ENCODE results near the gene MRPL11.

The MRPL11 gene

GRCh38 chr11:66438504-66439466, at the start of gene MRPL11:
TSS of gene MRPL11 (minus strand) at chr11:66438848. CDS start at chr11:66438754, 94 bp downstream.
- peak; percentile 96 for DNase-seq (ENCODE audit: low spot score)

- DNase-seq (ENCODE audit: low spot score): no peak
These were observed 46.2 kb upstream of the MRPL11 start for GRCh38 chr11:66484806-66485380.

GRCh38 chr11:66480117-66480938, 41.7 kb upstream of the MRPL11 start, which contains the start of gene DPP3:
TSS of gene DPP3 (plus strand) at chr11:66480434. CDS start at chr11:66482201, 1,767 bp downstream.
- peak; percentile 97 for DNase-seq (ENCODE audit: low spot score)

GRCh38 chr11:66479394-66480116, 40.9 kb upstream of the MRPL11 start:
- no peak for DNase-seq (ENCODE audit: low spot score)

- DNase-seq (ENCODE audit: low spot score): no peak
These were observed 40.2 kb upstream of the MRPL11 start for GRCh38 chr11:66478729-66479393.

GRCh38 chr11:66477263-66478201, 38.9 kb upstream of the MRPL11 start:
- DNase-seq (ENCODE audit: low spot score): no peak

- DNase-seq (ENCODE audit: low spot score): no peak
These were observed 38.2 kb upstream of the MRPL11 start for GRCh38 chr11:66476841-66477251.

GRCh38 chr11:66476173-66476840, 37.7 kb upstream of the MRPL11 start:
- DNase-seq (ENCODE audit: low spot score): no peak

GRCh38 chr11:66475349-66476172, 36.9 kb upstream of the MRPL11 start:
- DNase-seq (ENCODE audit: low spot score): no peak

GRCh38 chr11:66473608-66474515, 35.2 kb upstream of the MRPL11 start:
- DNase-seq (ENCODE audit: low spot score): no peak

- no peak for DNase-seq (ENCODE audit: low spot score)
These were observed 34.5 kb upstream of the MRPL11 start for GRCh38 chr11:66473167-66473566.

GRCh38 chr11:66472054-66472453, 33.4 kb upstream of the MRPL11 start:
- DNase-seq (ENCODE audit: low spot score): no peak

GRCh38 chr11:66471142-66471541, 32.5 kb upstream of the MRPL11 start:
- no peak for DNase-seq (ENCODE audit: low spot score)

- no peak for DNase-seq (ENCODE audit: low spot score)
These were observed 31.4 kb upstream of the MRPL11 start for GRCh38 chr11:66470015-66470414.

- no peak for DNase-seq (ENCODE audit: low spot score)
These were observed 30.8 kb upstream of the MRPL11 start for GRCh38 chr11:66469441-66469840.

GRCh38 chr11:66468691-66469090, 30.0 kb upstream of the MRPL11 start:
- DNase-seq (ENCODE audit: low spot score): no peak

- DNase-seq (ENCODE audit: low spot score): no peak
These were observed 29.1 kb upstream of the MRPL11 start for GRCh38 chr11:66467756-66468155.
